ENCODE measurements around the gene MINK1. TPM values are rescaled to one million over a fixed set of nuclear protein-coding genes. Genes with fewer than 3 reads are reported as not detected.

Gene MINK1
- total and polyA plus RNA-seq, 2 donors from 2014 or later = 21.2 to 118 TPM

- Histone ChIP-seq H3K4me1 (ENCODE audit: control insufficient read depth in 2 of 3, insufficient read depth in 2 of 3, low read depth in 1 of 3, low read length in 3 of 3) (peaks cover 5 to 37% (median 17%) of the 10 kb centered on the region in 3 donors), H3K9me3 (ENCODE audit: control insufficient read depth in 2 of 3, insufficient read depth in 1 of 3, low read length in 3 of 3) (no peaks in the 10 kb centered on the region), H3K9ac (ENCODE audit: low read length in 3 of 3) (peak overlapping the region in 1 of 3 donors; percentile 73), H3K27me3 (ENCODE audit: control insufficient read depth, insufficient read depth, low read length) (no peaks in the 10 kb centered on the region), H3K36me3 (ENCODE audit: control insufficient read depth in 2 of 3, insufficient read depth in 3 of 3, low read length in 3 of 3) (peaks cover 6 to 30% (median 21%) of the 10 kb centered on the region in 3 donors), H3K27ac (ENCODE audit: low read depth in 2 of 2, low read length in 2 of 2) (no peak overlapping the region), H3K4me3 (ENCODE audit: low read length in 3 of 3) (peak overlapping the region in 2 of 3 donors; percentile 83 to 95)
- intact Hi-C loops (cut with DNase I) = no loop called here
- TF ChIP-seq CTCF (IDR thresholded peaks at IDR 0.05; ENCODE audit: borderline replicate concordance, extremely low read depth, insufficient read depth) = no peak
- FAIRE-seq = no peak
- no peak for DNase-seq
Measured at GRCh38 chr17:4945944-4946280, 112.8 kb downstream of the MINK1 start.

- peak overlapping the region; percentile 40 to 95 (median 83) for H3K4me3 ChIP-seq (ENCODE audit: low read length in 3 of 3)
- DNase-seq (no peak), FAIRE-seq (no peak)
- peaks cover 6 to 30% (median 21%) of the 10 kb centered on the region in 3 donors for H3K36me3 ChIP-seq (ENCODE audit: control insufficient read depth in 2 of 3, insufficient read depth in 3 of 3, low read length in 3 of 3)
- no peaks in the 10 kb centered on the region for H3K27me3 ChIP-seq (ENCODE audit: control insufficient read depth, insufficient read depth, low read length)
- H3K4me1 ChIP-seq (ENCODE audit: control insufficient read depth in 2 of 3, insufficient read depth in 2 of 3, low read depth in 1 of 3, low read length in 3 of 3) = peaks cover under 1 to 35% (median 15%) of the 10 kb centered on the region in 3 donors
- no peak overlapping the region for H3K27ac ChIP-seq (ENCODE audit: low read depth in 2 of 2, low read length in 2 of 2)
- intact Hi-C loops (cut with DNase I) = no loop called here
- H3K9ac ChIP-seq (ENCODE audit: low read length in 3 of 3) = peak overlapping the region in 2 of 3 donors; percentile 18 to 73
- TF ChIP-seq CTCF (IDR thresholded peaks at IDR 0.05; ENCODE audit: borderline replicate concordance, extremely low read depth, insufficient read depth) = no peak
- H3K9me3 ChIP-seq (ENCODE audit: control insufficient read depth in 2 of 3, insufficient read depth in 1 of 3, low read length in 3 of 3) = no peaks in the 10 kb centered on the region
Measured at GRCh38 chr17:4946312-4946976, 113.3 kb downstream of the MINK1 start.

- Histone ChIP-seq H3K9me3 (ENCODE audit: control insufficient read depth in 2 of 3, insufficient read depth in 1 of 3, low read length in 3 of 3) (no peaks in the 10 kb centered on the region), H3K27ac (ENCODE audit: low read depth in 2 of 2, low read length in 2 of 2) (peak overlapping the region; percentile 63 to 98), H3K9ac (ENCODE audit: low read length in 3 of 3) (peak overlapping the region in 2 of 3 donors; percentile 18 to 73), H3K4me1 (ENCODE audit: control insufficient read depth in 2 of 3, insufficient read depth in 2 of 3, low read depth in 1 of 3, low read length in 3 of 3) (peaks cover 0 to 33% (median 14%) of the 10 kb centered on the region in 3 donors), H3K36me3 (ENCODE audit: control insufficient read depth in 2 of 3, insufficient read depth in 3 of 3, low read length in 3 of 3) (peaks cover 6 to 30% (median 21%) of the 10 kb centered on the region in 3 donors), H3K4me3 (ENCODE audit: low read length in 3 of 3) (peak overlapping the region; percentile 40 to 95 (median 83)), H3K27me3 (ENCODE audit: control insufficient read depth, insufficient read depth, low read length) (no peaks in the 10 kb centered on the region)
- intact Hi-C loops (cut with DNase I) = no loop called here
- DNase-seq = peak in 1 of 5 donors; percentile 64
- no peak for TF ChIP-seq CTCF (IDR thresholded peaks at IDR 0.05; ENCODE audit: borderline replicate concordance, extremely low read depth, insufficient read depth)
- no peak for FAIRE-seq
Measured at GRCh38 chr17:4947010-4947410, 113.9 kb downstream of the MINK1 start.

Other genes with a start within 250 kb of the MINK1 start
- gene SMTNL2, start 248.8 kb upstream of the MINK1 start, total RNA-seq = 25.6 TPM
- 58.1 TPM for gene SMTNL2, start 248.8 kb upstream of the MINK1 start, polyA plus RNA-seq (ENCODE audit: insufficient read depth, low read depth, low replicate concordance)
- gene ALOX15, start 191.7 kb upstream of the MINK1 start, total RNA-seq = not detected
- gene ALOX15, start 191.7 kb upstream of the MINK1 start, polyA plus RNA-seq (ENCODE audit: insufficient read depth, low read depth, low replicate concordance) = not detected
- gene PELP1, start 129.2 kb upstream of the MINK1 start, total RNA-seq = 49.0 TPM
- gene PELP1, start 129.2 kb upstream of the MINK1 start, polyA plus RNA-seq (ENCODE audit: insufficient read depth, low read depth, low replicate concordance) = 20.9 TPM
- gene ARRB2, start 122.7 kb upstream of the MINK1 start, total RNA-seq = 63.1 TPM
- 32.8 TPM for gene ARRB2, start 122.7 kb upstream of the MINK1 start, polyA plus RNA-seq (ENCODE audit: insufficient read depth, low read depth, low replicate concordance)
- gene MED11, start 101.9 kb upstream of the MINK1 start, total RNA-seq = 19.0 TPM
- 58.4 TPM for gene MED11, start 101.9 kb upstream of the MINK1 start, polyA plus RNA-seq (ENCODE audit: insufficient read depth, low read depth, low replicate concordance)
- gene ZMYND15, start 93.5 kb upstream of the MINK1 start, total RNA-seq = 5.1 TPM
- gene ZMYND15, start 93.5 kb upstream of the MINK1 start, polyA plus RNA-seq (ENCODE audit: insufficient read depth, low read depth, low replicate concordance) = 1.3 TPM
- gene CXCL16, start 93.4 kb upstream of the MINK1 start, total RNA-seq = 83.0 TPM
- 22.5 TPM for gene CXCL16, start 93.4 kb upstream of the MINK1 start, polyA plus RNA-seq (ENCODE audit: insufficient read depth, low read depth, low replicate concordance)
- 0.88 TPM for gene TM4SF5, start 61.5 kb upstream of the MINK1 start, total RNA-seq
- gene TM4SF5, start 61.5 kb upstream of the MINK1 start, polyA plus RNA-seq (ENCODE audit: insufficient read depth, low read depth, low replicate concordance) = 31.3 TPM
- 3.0 TPM for gene VMO1, start 47.0 kb upstream of the MINK1 start, total RNA-seq
- gene VMO1, start 47.0 kb upstream of the MINK1 start, polyA plus RNA-seq (ENCODE audit: insufficient read depth, low read depth, low replicate concordance) = 2.5 TPM
- 0.35 TPM for gene GLTPD2, start 44.4 kb upstream of the MINK1 start, total RNA-seq
- gene GLTPD2, start 44.4 kb upstream of the MINK1 start, polyA plus RNA-seq (ENCODE audit: insufficient read depth, low read depth, low replicate concordance) = 12.5 TPM
- 103 TPM for gene PSMB6, start 37.2 kb upstream of the MINK1 start, total RNA-seq
- 317 TPM for gene PSMB6, start 37.2 kb upstream of the MINK1 start, polyA plus RNA-seq (ENCODE audit: insufficient read depth, low read depth, low replicate concordance)
- 45.4 TPM for gene PLD2, start 26.2 kb upstream of the MINK1 start, total RNA-seq
- 9.2 TPM for gene PLD2, start 26.2 kb upstream of the MINK1 start, polyA plus RNA-seq (ENCODE audit: insufficient read depth, low read depth, low replicate concordance)
- 4.4 TPM for gene C17orf107, start 66.2 kb downstream of the MINK1 start, total RNA-seq
- 2.5 TPM for gene C17orf107, start 66.2 kb downstream of the MINK1 start, polyA plus RNA-seq (ENCODE audit: insufficient read depth, low read depth, low replicate concordance)
- 1.3 TPM for gene CHRNE, start 69.8 kb downstream of the MINK1 start, total RNA-seq
- gene CHRNE, start 69.8 kb downstream of the MINK1 start, polyA plus RNA-seq (ENCODE audit: insufficient read depth, low read depth, low replicate concordance) = 0.82 TPM
- gene GP1BA, start 98.9 kb downstream of the MINK1 start, total RNA-seq = not detected
- gene GP1BA, start 98.9 kb downstream of the MINK1 start, polyA plus RNA-seq (ENCODE audit: insufficient read depth, low read depth, low replicate concordance) = not detected
- gene SLC25A11, start 106.7 kb downstream of the MINK1 start, total RNA-seq = 60.0 TPM
- gene SLC25A11, start 106.7 kb downstream of the MINK1 start, polyA plus RNA-seq (ENCODE audit: insufficient read depth, low read depth, low replicate concordance) = 173 TPM
- 95.0 TPM for gene RNF167, start 106.9 kb downstream of the MINK1 start, total RNA-seq
- gene RNF167, start 106.9 kb downstream of the MINK1 start, polyA plus RNA-seq (ENCODE audit: insufficient read depth, low read depth, low replicate concordance) = 188 TPM
- 496 TPM for gene PFN1, start 115.2 kb downstream of the MINK1 start, total RNA-seq
- 614 TPM for gene PFN1, start 115.2 kb downstream of the MINK1 start, polyA plus RNA-seq (ENCODE audit: insufficient read depth, low read depth, low replicate concordance)
- gene ENO3, start 117.8 kb downstream of the MINK1 start, total RNA-seq = 6.9 TPM
- gene ENO3, start 117.8 kb downstream of the MINK1 start, polyA plus RNA-seq (ENCODE audit: insufficient read depth, low read depth, low replicate concordance) = 17.8 TPM
- 73.6 TPM for gene SPAG7, start 134.5 kb downstream of the MINK1 start, total RNA-seq
- 157 TPM for gene SPAG7, start 134.5 kb downstream of the MINK1 start, polyA plus RNA-seq (ENCODE audit: insufficient read depth, low read depth, low replicate concordance)
- gene CAMTA2, start 154.3 kb downstream of the MINK1 start, total RNA-seq = 47.1 TPM
- gene CAMTA2, start 154.3 kb downstream of the MINK1 start, polyA plus RNA-seq (ENCODE audit: insufficient read depth, low read depth, low replicate concordance) = 40.1 TPM
- gene INCA1, start 164.2 kb downstream of the MINK1 start, total RNA-seq = 1.5 TPM
- gene INCA1, start 164.2 kb downstream of the MINK1 start, polyA plus RNA-seq (ENCODE audit: insufficient read depth, low read depth, low replicate concordance) = 1.6 TPM
- 168 TPM for gene KIF1C, start 164.6 kb downstream of the MINK1 start, total RNA-seq
- gene KIF1C, start 164.6 kb downstream of the MINK1 start, polyA plus RNA-seq (ENCODE audit: insufficient read depth, low read depth, low replicate concordance) = 69.6 TPM
- 0.19 TPM for gene SLC52A1, start 202.1 kb downstream of the MINK1 start, total RNA-seq
- gene SLC52A1, start 202.1 kb downstream of the MINK1 start, polyA plus RNA-seq (ENCODE audit: insufficient read depth, low read depth, low replicate concordance) = 0.90 TPM
- 10.0 TPM for gene ZFP3, start 245.1 kb downstream of the MINK1 start, total RNA-seq
- 3.4 TPM for gene ZFP3, start 245.1 kb downstream of the MINK1 start, polyA plus RNA-seq (ENCODE audit: insufficient read depth, low read depth, low replicate concordance)